BE2C (cell line): Measurements from ENCODE around the gene OTUB2.

Experiments used
- DNase-seq: peaks from one replicate; pipeline ENCODE4 v3.0.0-alpha.2; 2020
- H3K27me3 ChIP-seq: fragments of 250-450 bp; sonication (Bioruptor Pico); 2 replicates; pipeline ENCODE4 v1.5.1; 2020; ENCODE audit warnings: mild to moderate bottlenecking
- H3K36me3 ChIP-seq: fragments of 250-450 bp; sonication (Bioruptor Pico); 2 replicates; pipeline ENCODE4 v1.5.1; 2020; ENCODE audit warnings: mild to moderate bottlenecking
- H3K4me1 ChIP-seq: fragments of 250-450 bp; sonication (Bioruptor Pico); 2 replicates; pipeline ENCODE4 v1.5.1; 2020
- H3K4me3 ChIP-seq: 2 replicates; pipeline ENCODE4 v1.5.1; 2011; ENCODE audit warnings: low read depth, low read length
- H3K9me3 ChIP-seq: fragments of 250-450 bp; sonication (Bioruptor Pico); 2 replicates; pipeline ENCODE4 v1.5.1; 2020
- CTCF ChIP-seq: IDR thresholded peaks from 2 replicates; pipeline ENCODE4 v1.5.1; 2012; ENCODE audit warnings: mild to moderate bottlenecking, low read depth, low read length

OTUB2 gene

GRCh38 chr14:94031161-94031882 lies 5.2 kb downstream of the OTUB2 start:
- no peaks in the 10 kb centered on the region for H3K36me3 ChIP-seq
- H3K27me3 ChIP-seq, result no peaks in the 10 kb centered on the region
- H3K9me3 ChIP-seq, result no peaks in the 10 kb centered on the region
- H3K4me1 ChIP-seq, result no peaks in the 10 kb centered on the region; the same call in 1 of the 2 replicates
- TF ChIP-seq CTCF, result no peak
- no peak overlapping the region for H3K4me3 ChIP-seq
- no peak for DNase-seq

- no peak for DNase-seq
Measured at GRCh38 chr14:94031883-94032279, 5.7 kb downstream of the OTUB2 start.

GRCh38 chr14:94034886-94035285 lies 8.7 kb downstream of the OTUB2 start:
- no peaks in the 10 kb centered on the region for H3K9me3 ChIP-seq
- no peak for DNase-seq
- TF ChIP-seq CTCF, result no peak
- H3K4me1 ChIP-seq, result peaks cover 2% of the 10 kb centered on the region
- no peaks in the 10 kb centered on the region for H3K36me3 ChIP-seq
- no peak overlapping the region for H3K4me3 ChIP-seq
- no peaks in the 10 kb centered on the region for H3K27me3 ChIP-seq

More at GRCh38 chr14:94031883-94032279, 5.7 kb downstream of the OTUB2 start:
- no peak overlapping the region for H3K4me3 ChIP-seq
- no peaks in the 10 kb centered on the region for H3K27me3 ChIP-seq
- no peaks in the 10 kb centered on the region for H3K9me3 ChIP-seq
- H3K4me1 ChIP-seq, result peaks cover 2% of the 10 kb centered on the region
- TF ChIP-seq CTCF, result no peak
- H3K36me3 ChIP-seq, result no peaks in the 10 kb centered on the region

- H3K9me3 ChIP-seq, result no peaks in the 10 kb centered on the region
- peak; percentile 79 for DNase-seq
- peak; percentile 91 for TF ChIP-seq CTCF
Measured at GRCh38 chr14:94036313-94037167, 10.4 kb downstream of the OTUB2 start.

GRCh38 chr14:94037954-94038353 lies 11.8 kb downstream of the OTUB2 start:
- Histone ChIP-seq H3K9me3 (no peaks in the 10 kb centered on the region), H3K27me3 (no peaks in the 10 kb centered on the region), H3K36me3 (no peaks in the 10 kb centered on the region), H3K4me1 (peaks cover 2% of the 10 kb centered on the region), H3K4me3 (no peak overlapping the region)
- no peak for DNase-seq
- no peak for TF ChIP-seq CTCF

More at GRCh38 chr14:94036313-94037167, 10.4 kb downstream of the OTUB2 start:
- H3K4me1 ChIP-seq, result peaks cover 2% of the 10 kb centered on the region
- no peak overlapping the region for H3K4me3 ChIP-seq
- H3K27me3 ChIP-seq, result no peaks in the 10 kb centered on the region
- no peaks in the 10 kb centered on the region for H3K36me3 ChIP-seq
